ENCODE measurements around the gene RAC3.

- TF ChIP-seq CTCF (IDR thresholded peaks at IDR 0.05) (no peak), POLR2A (IDR thresholded peaks at IDR 0.05) (no peak), POLR2AphosphoS5 (IDR thresholded peaks at IDR 0.05) (no peak), EP300 (IDR thresholded peaks at IDR 0.05; ENCODE audit: low read depth) (no peak)
These were observed 31.3 kb upstream of the RAC3 start for GRCh38 chr17:81999976-82000802.

Data from transverse colon (tissue), 4 donors.